Neural progenitor cell (in vitro differentiated cells): Measurements from ENCODE around the gene SERPINH1. TPM values are rescaled to one million over a fixed set of nuclear protein-coding genes. Genes with fewer than 3 reads are reported as not detected.

Experiments used
- DNase-seq: peaks from one replicate; pipeline ENCODE4 v3.0.0-alpha.2; 2016; ENCODE audit warnings: low spot score
- H2AFZ ChIP-seq: fragments of 200-600 bp; sonication (generic); replicated peaks from 2 replicates; pipeline ENCODE4 v1.6.1; 2016; ENCODE audit warnings: antibody characterized with exemption
- H3F3A ChIP-seq: fragments of 200-600 bp; sonication (generic); 2 replicates; pipeline ENCODE4 v1.6.1; 2016; ENCODE audit warnings: antibody characterized with exemption, low read depth
- H3K27ac ChIP-seq: fragments of 200-600 bp; sonication (generic); 2 replicates; pipeline ENCODE4 v1.5.1; 2016; ENCODE audit warnings: mild to moderate bottlenecking
- H3K27me3 ChIP-seq: fragments of 200-600 bp; sonication (generic); 2 replicates; pipeline ENCODE4 v1.6.1; 2016; ENCODE audit warnings: mild to moderate bottlenecking, moderate library complexity
- H3K36me3 ChIP-seq: fragments of 200-600 bp; sonication (generic); 2 replicates; pipeline ENCODE4 v1.5.1; 2016
- H3K4me1 ChIP-seq: fragments of 200-600 bp; sonication (generic); 2 replicates; pipeline ENCODE4 v1.6.1; 2016; ENCODE audit warnings: mixed run types
- H3K4me2 ChIP-seq: fragments of 200-600 bp; sonication (generic); 2 replicates; pipeline ENCODE4 v1.6.1; 2016
- H3K4me3 ChIP-seq: fragments of 200-600 bp; sonication (generic); 2 replicates; pipeline ENCODE4 v1.5.1; 2016
- H3K79me2 ChIP-seq: fragments of 200-600 bp; sonication (generic); 2 replicates; pipeline ENCODE4 v1.6.1; 2016; ENCODE audit warnings: low read depth
- H3K9ac ChIP-seq: fragments of 200-600 bp; sonication (generic); 2 replicates; pipeline ENCODE4 v1.6.1; 2016
- H3K9me3 ChIP-seq: fragments of 200-600 bp; sonication (generic); 2 replicates; pipeline ENCODE4 v1.5.1; 2016; ENCODE audit warnings: low read depth
- H4K20me1 ChIP-seq: fragments of 200-600 bp; sonication (generic); 2 replicates; pipeline ENCODE4 v1.6.1; 2016; ENCODE audit warnings: low read depth
- H3K27ac Mint-ChIP-seq: 3 replicates; pipeline ENCODE4 v1.8.0; 2021; ENCODE audit warnings: mixed read lengths
- H3K27me3 Mint-ChIP-seq: 2 replicates; pipeline ENCODE4 v1.8.0; 2022; ENCODE audit warnings: low read depth, mild to moderate bottlenecking, inconsistent platforms, moderate library complexity, mixed read lengths; ENCODE audit not compliant: insufficient read depth
- H3K36me3 Mint-ChIP-seq: 3 replicates; pipeline ENCODE4 v1.8.0; 2021; ENCODE audit warnings: mixed read lengths
- H3K4me1 Mint-ChIP-seq: 3 replicates; pipeline ENCODE4 v1.8.0; 2021; ENCODE audit warnings: mixed read lengths
- H3K4me3 Mint-ChIP-seq: 3 replicates; pipeline ENCODE4 v1.8.0; 2021; ENCODE audit warnings: mild to moderate bottlenecking, moderate library complexity, mixed read lengths
- H3K9me3 Mint-ChIP-seq: 3 replicates; pipeline ENCODE4 v1.8.0; 2020; ENCODE audit warnings: mixed read lengths
- CTCF ChIP-seq: fragments of 200-600 bp; sonication (generic); IDR thresholded peaks from 2 replicates; pipeline ENCODE4 v1.5.1; 2017; ENCODE audit warnings: antibody characterized with exemption, mild to moderate bottlenecking
- EZH2 ChIP-seq: fragments of 200-600 bp; sonication (generic); IDR thresholded peaks from 2 replicates; pipeline ENCODE4 v1.6.1; 2017; ENCODE audit warnings: antibody characterized with exemption, mild to moderate bottlenecking, moderate library complexity
- EZH2phosphoT487 ChIP-seq: fragments of 200-600 bp; sonication (generic); IDR thresholded peaks from 2 replicates; pipeline ENCODE4 v1.6.1; 2017; ENCODE audit warnings: antibody characterized with exemption
- total RNA-seq: library from RNA; depleted of rRNA; stranded (reverse); fragments of >200 nt; gene quantifications from 2 replicates; pipeline ENCODE4 v1.2.3, GENCODE V29; 2015; ENCODE audit warnings: low replicate concordance

Gene SERPINH1
- total RNA-seq, 1 donor from 2014 or later, result 219 TPM

DNA sequence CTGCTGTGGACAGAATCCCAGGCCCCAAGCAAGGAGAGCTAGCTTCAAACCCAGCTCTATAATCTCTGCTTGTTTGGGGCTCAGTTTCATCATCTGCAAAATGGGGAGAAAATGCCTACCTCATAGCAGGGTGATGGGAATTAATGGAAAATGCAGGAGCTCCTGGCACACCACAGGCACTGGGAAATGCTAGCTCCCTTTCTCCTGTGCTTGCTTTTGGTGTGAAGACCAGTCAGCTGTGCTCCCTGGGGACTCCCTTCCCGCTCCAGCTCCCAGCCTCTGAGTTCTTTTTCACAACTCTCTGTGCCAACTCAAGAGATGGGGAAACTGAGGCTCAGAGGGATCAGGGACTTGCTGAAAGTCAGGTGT is 8.2 kb upstream of the SERPINH1 start:
- H3K27ac Mint-ChIP-seq, result peak overlapping the region; percentile 99
- Histone ChIP-seq H3K4me2 (no peak overlapping the region), H3F3A (peaks cover 21% of the 10 kb centered on the region), H3K36me3 (no peaks in the 10 kb centered on the region), H3K9ac (no peak overlapping the region), H3K27me3 (no peaks in the 10 kb centered on the region), H2AFZ (peak overlapping the region; percentile 12), H4K20me1 (no peaks in the 10 kb centered on the region), H3K79me2 (no peaks in the 10 kb centered on the region), H3K4me1 (peaks cover 32% of the 10 kb centered on the region), H3K4me3 (no peak overlapping the region), H3K27ac (peak overlapping the region; percentile 82), H3K9me3 (no peaks in the 10 kb centered on the region)
- TF ChIP-seq CTCF, result no peak
- no peak for TF ChIP-seq EZH2phosphoT487
- no peak for TF ChIP-seq EZH2
- H3K36me3 Mint-ChIP-seq, result no peaks in the 10 kb centered on the region
- H3K9me3 Mint-ChIP-seq, result no peaks in the 10 kb centered on the region
- no peak for DNase-seq
- peaks cover 11% of the 10 kb centered on the region for H3K27me3 Mint-ChIP-seq
- H3K4me3 Mint-ChIP-seq, result peak overlapping the region; percentile 65
- peaks cover 43% of the 10 kb centered on the region for H3K4me1 Mint-ChIP-seq

- Mint-ChIP-seq H3K27me3 (peaks cover 8% of the 10 kb centered on the region), H3K4me1 (peaks cover 48% of the 10 kb centered on the region), H3K4me3 (peak overlapping the region; percentile 65), H3K9me3 (no peaks in the 10 kb centered on the region), H3K27ac (peak overlapping the region; percentile 99), H3K36me3 (no peaks in the 10 kb centered on the region)
- Histone ChIP-seq H3K4me3 (no peak overlapping the region), H3K36me3 (no peaks in the 10 kb centered on the region), H3K4me1 (peaks cover 37% of the 10 kb centered on the region), H3K79me2 (no peaks in the 10 kb centered on the region), H3K27me3 (no peaks in the 10 kb centered on the region), H4K20me1 (no peaks in the 10 kb centered on the region), H3K9me3 (no peaks in the 10 kb centered on the region), H3K4me2 (peak overlapping the region; percentile 32), H3F3A (peaks cover 27% of the 10 kb centered on the region), H3K27ac (peak overlapping the region; percentile 82), H2AFZ (peak overlapping the region; percentile 12), H3K9ac (no peak overlapping the region)
- peak; percentile 91 for DNase-seq
- TF ChIP-seq EZH2phosphoT487 (no peak), CTCF (no peak), EZH2 (no peak)
Observed at GRCh38 chr11:75554258-75555022, 7.6 kb upstream of the SERPINH1 start.

GRCh38 chr11:75555079-75555811 is 6.8 kb upstream of the SERPINH1 start:
- Mint-ChIP-seq H3K9me3 (no peaks in the 10 kb centered on the region), H3K36me3 (no peaks in the 10 kb centered on the region), H3K4me3 (peak overlapping the region; percentile 46), H3K27me3 (peaks cover 8% of the 10 kb centered on the region), H3K4me1 (peaks cover 56% of the 10 kb centered on the region), H3K27ac (peak overlapping the region; percentile 85)
- Histone ChIP-seq H3K27me3 (no peaks in the 10 kb centered on the region), H3K36me3 (no peaks in the 10 kb centered on the region), H3K9me3 (no peaks in the 10 kb centered on the region), H3K4me3 (no peak overlapping the region), H3K27ac (peak overlapping the region; percentile 9), H3F3A (peaks cover 35% of the 10 kb centered on the region), H4K20me1 (no peaks in the 10 kb centered on the region), H3K4me2 (no peak overlapping the region), H3K9ac (no peak overlapping the region), H3K4me1 (peaks cover 44% of the 10 kb centered on the region), H2AFZ (no peak overlapping the region), H3K79me2 (no peaks in the 10 kb centered on the region)
- TF ChIP-seq CTCF (no peak), EZH2phosphoT487 (no peak), EZH2 (no peak)
- DNase-seq, result no peak
